GM12864 (cell line): Measurements from ENCODE around the gene BICDL2.
A peak's percentile ranks its signal among the peaks of the same experiment; 100 is the strongest.

ENCODE experiments used
- DNase-seq: peaks from one replicate; pipeline ENCODE4 v3.0.0-alpha.2; 2011; ENCODE audit warnings: low read depth
- H3K4me3 ChIP-seq: 2 replicates; pipeline ENCODE4 v1.5.1; 2011; ENCODE audit warnings: mild to moderate bottlenecking, low read depth, low read length, control low read depth
- CTCF ChIP-seq: IDR thresholded peaks from 2 replicates; pipeline ENCODE4 v1.5.1; 2011; ENCODE audit warnings: low read depth, mild to moderate bottlenecking, moderate library complexity, low read length, control low read depth, inconsistent platforms; ENCODE audit errors: missing control alignments

The BICDL2 gene

DNA sequence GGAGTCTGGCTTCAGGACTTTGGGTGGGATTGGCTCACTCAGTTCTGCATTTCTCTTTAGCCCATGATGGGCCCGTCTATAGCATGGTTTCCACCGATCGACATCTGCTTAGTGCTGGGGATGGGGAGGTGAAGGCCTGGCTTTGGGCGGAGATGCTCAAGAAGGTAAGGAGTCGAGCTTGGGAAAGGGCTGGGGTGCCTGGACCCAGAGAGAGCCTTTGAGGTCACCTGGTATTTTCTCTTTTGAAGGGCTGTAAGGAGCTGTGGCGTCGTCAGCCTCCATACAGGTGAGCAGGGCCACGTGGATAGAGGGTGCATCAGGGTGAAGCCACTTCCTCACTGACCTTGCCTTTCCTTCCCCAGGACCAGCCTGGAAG lies 10.8 kb downstream of the BICDL2 start:
- no peak for DNase-seq
- TF ChIP-seq CTCF: no peak
- no peak overlapping the region for H3K4me3 ChIP-seq

DNA sequence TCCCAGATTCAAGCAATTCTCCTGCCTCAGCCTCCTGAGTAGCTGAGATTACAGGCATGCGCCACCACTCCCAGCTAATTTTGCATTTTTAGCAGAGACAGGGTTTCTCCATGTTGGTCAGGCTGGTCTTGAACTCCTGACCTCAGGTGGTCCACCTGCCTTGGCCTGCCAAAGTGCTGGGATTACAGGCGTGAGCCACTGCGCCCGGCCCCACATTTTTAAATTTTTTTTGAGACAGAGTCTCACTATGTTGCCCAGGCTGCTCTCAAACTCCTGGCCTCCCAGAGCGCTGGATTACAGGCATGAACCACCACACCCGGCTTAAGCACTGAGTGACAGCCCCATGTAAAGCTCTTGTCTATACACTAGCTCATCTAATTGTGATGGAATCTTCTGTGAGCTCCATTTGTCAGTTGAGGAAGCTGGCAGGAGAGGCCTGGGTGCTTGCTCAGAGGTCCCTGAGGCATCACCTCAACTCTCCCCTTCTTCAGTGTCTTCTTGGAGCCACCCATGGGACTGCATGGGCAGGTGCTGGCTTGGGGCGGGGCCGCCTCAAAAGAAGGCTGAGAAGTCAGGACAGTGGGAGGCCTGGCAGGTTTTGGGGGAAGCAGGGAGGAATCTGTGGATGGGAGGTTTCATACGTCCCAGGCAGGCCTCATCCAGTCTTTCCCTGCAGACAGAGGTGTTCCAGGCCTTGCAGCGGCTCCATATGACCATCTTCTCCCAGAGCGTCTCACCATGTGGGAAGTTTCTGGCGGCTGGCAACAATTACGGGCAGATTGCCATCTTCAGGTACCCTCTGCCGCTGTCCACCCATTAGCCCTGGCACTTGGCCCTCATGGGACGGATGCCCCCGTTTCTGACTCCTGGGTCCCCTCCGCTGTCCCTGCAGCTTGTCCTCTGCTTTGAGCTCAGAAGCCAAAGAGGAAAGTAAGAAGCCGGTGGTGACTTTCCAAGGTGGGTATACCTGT lies 11.4 kb downstream of the BICDL2 start:
- no peak for DNase-seq
- no peak overlapping the region for H3K4me3 ChIP-seq
- no peak for TF ChIP-seq CTCF

DNA sequence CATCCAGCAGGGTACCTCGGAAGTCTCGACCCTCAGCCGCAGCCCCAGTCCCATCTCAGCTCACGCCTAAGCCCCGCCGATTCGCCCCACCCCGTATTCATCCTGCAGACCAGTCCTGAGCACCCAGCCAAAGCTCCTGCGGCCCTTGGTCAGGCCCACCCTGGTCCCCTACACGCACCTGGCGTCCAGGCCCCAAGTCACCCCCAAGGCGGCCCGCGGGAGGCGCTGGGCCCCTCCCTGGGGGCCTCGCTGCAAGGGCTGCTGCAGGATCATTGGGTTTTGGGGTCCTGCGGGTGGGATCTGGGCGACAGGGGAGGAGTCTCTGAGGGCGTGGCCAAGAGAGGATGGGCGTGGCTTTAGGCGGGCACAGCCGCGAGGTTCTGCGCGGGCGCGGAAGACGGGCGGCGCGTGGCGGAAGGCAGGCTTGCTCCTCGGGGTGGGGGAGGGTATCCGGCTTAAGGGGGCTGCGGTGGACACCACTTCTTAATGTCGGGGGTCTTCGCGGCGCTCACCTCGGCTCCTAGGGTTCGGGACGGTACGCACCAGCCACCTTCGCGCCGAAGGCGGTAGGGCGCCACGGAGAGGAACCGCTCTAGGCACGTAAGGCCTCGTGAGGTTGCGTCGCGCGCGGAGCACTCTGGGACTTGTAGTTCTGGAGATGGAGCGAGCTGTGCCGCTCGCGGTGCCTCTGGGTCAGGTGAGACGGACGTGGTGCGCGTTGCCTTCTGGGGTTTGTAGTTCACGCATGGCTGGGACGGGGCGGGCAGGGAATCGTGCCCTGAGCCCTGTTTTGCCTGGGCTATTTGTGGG lies 12.9 kb downstream of the BICDL2 start, which contains the start of the genes HCFC1R1 and THOC6:
Gene HCFC1R1, minus strand, starts transcription at position 274 of the 810 bp plus-strand sequence. Its CDS starts 1 bp downstream, at position 273.
Gene THOC6, plus strand, starts transcription at position 367 of the 810 bp plus-strand sequence. Its CDS starts 292 bp downstream, at position 659.
- H3K4me3 ChIP-seq: peak within 1 kb of the TSS; percentile 69
- peak; percentile 98 for DNase-seq
- no peak for TF ChIP-seq CTCF

- DNase-seq: no peak
- TF ChIP-seq CTCF: no peak
- peak overlapping the region; percentile 69 for H3K4me3 ChIP-seq
Observed at GRCh38 chr16:3023415-3023668, 13.4 kb downstream of the BICDL2 start.

DNA sequence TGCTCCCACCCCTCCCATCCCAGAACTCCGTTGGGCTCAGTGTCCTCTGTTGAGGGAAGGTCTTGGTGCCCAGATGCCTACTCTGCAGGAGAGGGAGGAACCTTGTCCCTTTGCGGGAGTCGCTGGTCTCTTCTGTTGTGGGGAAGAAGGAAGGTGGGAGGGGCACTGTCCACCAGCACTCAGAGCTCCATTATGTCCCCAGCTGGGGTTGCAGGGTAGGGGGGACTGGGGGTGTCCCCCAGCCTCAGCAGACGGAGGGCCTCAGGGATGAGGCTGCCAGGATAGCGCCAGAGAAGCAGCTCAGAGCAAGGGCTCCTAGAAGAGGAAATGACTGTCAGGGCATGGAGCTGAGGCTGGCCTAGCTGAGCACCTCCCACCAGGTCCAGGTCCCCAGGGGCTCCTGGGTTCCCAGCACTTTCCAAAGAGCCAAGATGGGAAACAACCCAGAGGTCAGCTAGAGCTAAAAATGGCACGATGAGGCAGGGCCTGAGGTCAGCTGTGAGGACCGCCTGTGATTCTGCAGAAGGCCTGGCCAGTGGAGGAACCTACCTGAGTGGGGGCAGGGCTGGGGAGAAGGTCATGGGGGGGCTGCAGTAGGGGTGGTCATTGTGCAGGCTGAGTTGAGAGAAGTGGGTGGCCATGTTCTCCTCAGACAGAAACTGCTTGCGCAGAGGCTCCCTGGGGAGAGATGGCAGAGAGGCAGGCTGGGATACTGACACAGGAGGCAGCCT lies 13.9 kb downstream of the BICDL2 start:
- TF ChIP-seq CTCF: no peak
- DNase-seq: no peak
- peak overlapping the region; percentile 69 for H3K4me3 ChIP-seq

DNA sequence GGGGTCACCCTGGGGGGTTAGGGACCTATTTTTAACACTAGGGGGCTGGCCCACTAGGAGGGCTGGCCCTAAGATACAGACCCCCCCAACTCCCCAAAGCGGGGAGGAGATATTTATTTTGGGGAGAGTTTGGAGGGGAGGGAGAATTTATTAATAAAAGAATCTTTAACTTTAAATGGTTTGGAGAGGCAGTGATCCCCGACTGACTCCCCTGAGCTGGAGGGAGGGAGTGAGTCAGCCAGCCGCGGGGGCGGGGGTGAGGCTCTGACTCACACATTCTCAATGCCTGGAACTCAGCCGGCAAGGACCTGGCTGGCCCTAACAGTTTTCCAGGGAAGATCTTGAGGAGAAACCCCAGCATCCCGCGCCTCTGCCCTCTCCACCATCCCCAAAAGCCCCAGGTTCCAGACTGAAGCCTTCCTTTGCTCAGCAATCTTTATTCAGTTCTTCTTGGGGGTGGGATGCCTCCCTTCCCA lies 14.5 kb downstream of the BICDL2 start:
- DNase-seq: no peak
- TF ChIP-seq CTCF: no peak
- H3K4me3 ChIP-seq: no peak overlapping the region
